Neural progenitor cell (in vitro differentiated cells): ENCODE results near the gene CNPY1. TPM values are rescaled to one million over a fixed set of nuclear protein-coding genes. Genes with fewer than 3 reads are reported as not detected.

Experiments used
- DNase-seq: peaks from one replicate; pipeline ENCODE4 v3.0.0-alpha.2; 2016; ENCODE audit warnings: low spot score
- H2AFZ ChIP-seq: fragments of 200-600 bp; sonication (generic); replicated peaks from 2 replicates; pipeline ENCODE4 v1.6.1; 2016; ENCODE audit warnings: antibody characterized with exemption
- H3F3A ChIP-seq: fragments of 200-600 bp; sonication (generic); 2 replicates; pipeline ENCODE4 v1.6.1; 2016; ENCODE audit warnings: antibody characterized with exemption, low read depth
- H3K27ac ChIP-seq: fragments of 200-600 bp; sonication (generic); 2 replicates; pipeline ENCODE4 v1.5.1; 2016; ENCODE audit warnings: mild to moderate bottlenecking
- H3K27me3 ChIP-seq: fragments of 200-600 bp; sonication (generic); 2 replicates; pipeline ENCODE4 v1.6.1; 2016; ENCODE audit warnings: mild to moderate bottlenecking, moderate library complexity
- H3K36me3 ChIP-seq: fragments of 200-600 bp; sonication (generic); 2 replicates; pipeline ENCODE4 v1.5.1; 2016
- H3K4me1 ChIP-seq: fragments of 200-600 bp; sonication (generic); 2 replicates; pipeline ENCODE4 v1.6.1; 2016; ENCODE audit warnings: mixed run types
- H3K4me2 ChIP-seq: fragments of 200-600 bp; sonication (generic); 2 replicates; pipeline ENCODE4 v1.6.1; 2016
- H3K4me3 ChIP-seq: fragments of 200-600 bp; sonication (generic); 2 replicates; pipeline ENCODE4 v1.5.1; 2016
- H3K79me2 ChIP-seq: fragments of 200-600 bp; sonication (generic); 2 replicates; pipeline ENCODE4 v1.6.1; 2016; ENCODE audit warnings: low read depth
- H3K9ac ChIP-seq: fragments of 200-600 bp; sonication (generic); 2 replicates; pipeline ENCODE4 v1.6.1; 2016
- H3K9me3 ChIP-seq: fragments of 200-600 bp; sonication (generic); 2 replicates; pipeline ENCODE4 v1.5.1; 2016; ENCODE audit warnings: low read depth
- H4K20me1 ChIP-seq: fragments of 200-600 bp; sonication (generic); 2 replicates; pipeline ENCODE4 v1.6.1; 2016; ENCODE audit warnings: low read depth
- H3K27ac Mint-ChIP-seq: 3 replicates; pipeline ENCODE4 v1.8.0; 2021; ENCODE audit warnings: mixed read lengths
- H3K27me3 Mint-ChIP-seq: 2 replicates; pipeline ENCODE4 v1.8.0; 2022; ENCODE audit warnings: low read depth, mild to moderate bottlenecking, inconsistent platforms, moderate library complexity, mixed read lengths; ENCODE audit not compliant: insufficient read depth
- H3K36me3 Mint-ChIP-seq: 3 replicates; pipeline ENCODE4 v1.8.0; 2021; ENCODE audit warnings: mixed read lengths
- H3K4me1 Mint-ChIP-seq: 3 replicates; pipeline ENCODE4 v1.8.0; 2021; ENCODE audit warnings: mixed read lengths
- H3K4me3 Mint-ChIP-seq: 3 replicates; pipeline ENCODE4 v1.8.0; 2021; ENCODE audit warnings: mild to moderate bottlenecking, moderate library complexity, mixed read lengths
- H3K9me3 Mint-ChIP-seq: 3 replicates; pipeline ENCODE4 v1.8.0; 2020; ENCODE audit warnings: mixed read lengths
- CTCF ChIP-seq: fragments of 200-600 bp; sonication (generic); IDR thresholded peaks from 2 replicates; pipeline ENCODE4 v1.5.1; 2017; ENCODE audit warnings: antibody characterized with exemption, mild to moderate bottlenecking
- EZH2 ChIP-seq: fragments of 200-600 bp; sonication (generic); IDR thresholded peaks from 2 replicates; pipeline ENCODE4 v1.6.1; 2017; ENCODE audit warnings: antibody characterized with exemption, mild to moderate bottlenecking, moderate library complexity
- EZH2phosphoT487 ChIP-seq: fragments of 200-600 bp; sonication (generic); IDR thresholded peaks from 2 replicates; pipeline ENCODE4 v1.6.1; 2017; ENCODE audit warnings: antibody characterized with exemption
- total RNA-seq: library from RNA; depleted of rRNA; stranded (reverse); fragments of >200 nt; gene quantifications from 2 replicates; pipeline ENCODE4 v1.2.3, GENCODE V29; 2015; ENCODE audit warnings: low replicate concordance

The CNPY1 gene
- total RNA-seq, 1 donor from 2014 or later = not detected

- H3K4me2 ChIP-seq = no peak overlapping the region
- TF ChIP-seq EZH2phosphoT487 (no peak), EZH2 (no peak), CTCF (no peak)
- peaks cover 79% of the 10 kb centered on the region for H4K20me1 ChIP-seq
- H3K4me1 ChIP-seq = no peaks in the 10 kb centered on the region
- H3K27ac ChIP-seq = no peak overlapping the region
- DNase-seq = peak; percentile 42
- H3K4me3 ChIP-seq = no peak overlapping the region
- H3K27me3 Mint-ChIP-seq = peaks cover 48% of the 10 kb centered on the region
- H3K27ac Mint-ChIP-seq = peak overlapping the region; percentile 86
- no peaks in the 10 kb centered on the region for H3K9me3 ChIP-seq
- H2AFZ ChIP-seq = no peak overlapping the region
- peaks cover 33% of the 10 kb centered on the region for H3F3A ChIP-seq
- no peaks in the 10 kb centered on the region for H3K79me2 ChIP-seq
- H3K9me3 Mint-ChIP-seq = no peaks in the 10 kb centered on the region
- H3K4me3 Mint-ChIP-seq = peak overlapping the region; percentile 88
- H3K36me3 Mint-ChIP-seq = peaks cover 14% of the 10 kb centered on the region
- no peak overlapping the region for H3K9ac ChIP-seq
- peaks cover 100% of the 10 kb centered on the region for H3K27me3 ChIP-seq
- no peaks in the 10 kb centered on the region for H3K36me3 ChIP-seq
- H3K4me1 Mint-ChIP-seq = peaks cover 66% of the 10 kb centered on the region
Measured at GRCh38 chr7:155510975-155511701, 35.2 kb downstream of the CNPY1 start.

- TF ChIP-seq EZH2 (peak; percentile 83), CTCF (peak; percentile 54), EZH2phosphoT487 (peak; percentile 86)
- Histone ChIP-seq H3K27ac (no peak overlapping the region), H3K4me3 (peak overlapping the region; percentile 35), H3K9ac (no peak overlapping the region), H3F3A (peaks cover 33% of the 10 kb centered on the region), H3K4me2 (peak overlapping the region; percentile 69), H4K20me1 (peaks cover 90% of the 10 kb centered on the region), H2AFZ (no peak overlapping the region), H3K36me3 (no peaks in the 10 kb centered on the region), H3K79me2 (no peaks in the 10 kb centered on the region), H3K9me3 (no peaks in the 10 kb centered on the region), H3K27me3 (peaks cover 100% of the 10 kb centered on the region), H3K4me1 (no peaks in the 10 kb centered on the region)
- DNase-seq = peak; percentile 90
- H3K27ac Mint-ChIP-seq = peak overlapping the region; percentile 86
- H3K4me3 Mint-ChIP-seq = peak overlapping the region; percentile 88
- peaks cover 67% of the 10 kb centered on the region for H3K4me1 Mint-ChIP-seq
- peaks cover 13% of the 10 kb centered on the region for H3K36me3 Mint-ChIP-seq
- H3K27me3 Mint-ChIP-seq = peaks cover 46% of the 10 kb centered on the region
- no peaks in the 10 kb centered on the region for H3K9me3 Mint-ChIP-seq
Measured at GRCh38 chr7:155509725-155510551, 36.4 kb downstream of the CNPY1 start.

- TF ChIP-seq CTCF (no peak), EZH2 (no peak), EZH2phosphoT487 (peak; percentile 0)
- no peaks in the 10 kb centered on the region for H3K4me1 ChIP-seq
- H3K36me3 ChIP-seq = no peaks in the 10 kb centered on the region
- peak overlapping the region; percentile 88 for H3K4me3 Mint-ChIP-seq
- no peaks in the 10 kb centered on the region for H3K9me3 ChIP-seq
- H3K27me3 ChIP-seq = peaks cover 100% of the 10 kb centered on the region
- peak overlapping the region; percentile 82 for H3K27ac Mint-ChIP-seq
- H3K4me1 Mint-ChIP-seq = peaks cover 72% of the 10 kb centered on the region
- H2AFZ ChIP-seq = no peak overlapping the region
- H4K20me1 ChIP-seq = peaks cover 95% of the 10 kb centered on the region
- H3K27me3 Mint-ChIP-seq = peaks cover 41% of the 10 kb centered on the region
- no peaks in the 10 kb centered on the region for H3K9me3 Mint-ChIP-seq
- peak; percentile 46 for DNase-seq
- H3K27ac ChIP-seq = no peak overlapping the region
- peak overlapping the region; percentile 69 for H3K4me2 ChIP-seq
- peaks cover 11% of the 10 kb centered on the region for H3K36me3 Mint-ChIP-seq
- no peaks in the 10 kb centered on the region for H3K79me2 ChIP-seq
- peak overlapping the region; percentile 35 for H3K4me3 ChIP-seq
- no peak overlapping the region for H3K9ac ChIP-seq
- peaks cover 33% of the 10 kb centered on the region for H3F3A ChIP-seq
Measured at GRCh38 chr7:155509359-155509724, 37.0 kb downstream of the CNPY1 start.
